GM23338 (cell line): Measurements from ENCODE around the gene PTPRQ. TPM values are rescaled to one million over a fixed set of nuclear protein-coding genes. Genes with fewer than 3 reads are reported as not detected.

Experiments used
- ATAC-seq: fragments of 200-7000 bp; cut with Tn5 transposase; 3 replicates; pipeline ENCODE4 v1.9.1; 2020
- DNase-seq: peaks from one replicate; pipeline ENCODE4 v3.0.0-alpha.2; 2015; ENCODE audit warnings: low spot score
- H2AFZ ChIP-seq: fragments of 200-600 bp; sonication (generic); 2 replicates; pipeline ENCODE4 v1.8.0; 2016; ENCODE audit warnings: antibody characterized with exemption, mild to moderate bottlenecking, moderate library complexity
- H3F3A ChIP-seq: fragments of 200-600 bp; sonication (generic); replicated peaks from 2 replicates; pipeline ENCODE4 v1.8.0; 2017; ENCODE audit warnings: antibody characterized with exemption, mixed run types, low read depth
- H3K27ac ChIP-seq: fragments of 200-600 bp; sonication (generic); 2 replicates; pipeline ENCODE4 v1.6.1; 2016; ENCODE audit warnings: low read depth
- H3K27me3 ChIP-seq: fragments of 200-600 bp; sonication (generic); 2 replicates; pipeline ENCODE4 v1.8.0; 2016; ENCODE audit warnings: mild to moderate bottlenecking, mixed run types, moderate library complexity; ENCODE audit not compliant: insufficient read depth
- H3K36me3 ChIP-seq: fragments of 200-600 bp; sonication (generic); 2 replicates; pipeline ENCODE4 v1.8.0; 2016; ENCODE audit warnings: mild to moderate bottlenecking; ENCODE audit not compliant: insufficient read depth
- H3K4me1 ChIP-seq: fragments of 200-600 bp; sonication (generic); 2 replicates; pipeline ENCODE4 v1.8.0; 2016; ENCODE audit warnings: mild to moderate bottlenecking, moderate library complexity; ENCODE audit not compliant: insufficient read depth
- H3K4me2 ChIP-seq: fragments of 200-600 bp; sonication (generic); 2 replicates; pipeline ENCODE4 v1.7.1; 2017; ENCODE audit warnings: mixed run types
- H3K4me3 ChIP-seq: fragments of 200-600 bp; sonication (generic); 2 replicates; pipeline ENCODE4 v1.6.1; 2016; ENCODE audit warnings: mixed run types
- H3K79me2 ChIP-seq: fragments of 200-600 bp; sonication (generic); replicated peaks from 2 replicates; pipeline ENCODE4 v1.8.0; 2017; ENCODE audit warnings: mild to moderate bottlenecking; ENCODE audit not compliant: insufficient read depth
- H3K9me2 ChIP-seq: fragments of 200-600 bp; sonication (generic); 2 replicates; pipeline ENCODE4 v1.8.0; 2017; ENCODE audit not compliant: insufficient read depth
- H4K20me1 ChIP-seq: fragments of 200-600 bp; sonication (generic); replicated peaks from 2 replicates; pipeline ENCODE4 v1.8.0; 2017; ENCODE audit warnings: mild to moderate bottlenecking; ENCODE audit not compliant: insufficient read depth
- H3K27ac Mint-ChIP-seq: 2 replicates; pipeline ENCODE4 v1.8.0; 2020; ENCODE audit warnings: inconsistent platforms, mild to moderate bottlenecking, moderate library complexity, mixed read lengths
- H3K27me3 Mint-ChIP-seq: 3 replicates; pipeline ENCODE4 v1.8.0; 2022; ENCODE audit warnings: low read depth, mild to moderate bottlenecking, moderate library complexity, mixed read lengths, inconsistent platforms; ENCODE audit not compliant: insufficient read depth, poor library complexity
- H3K36me3 Mint-ChIP-seq: 3 replicates; pipeline ENCODE4 v1.8.0; 2021; ENCODE audit warnings: low read depth, mild to moderate bottlenecking, inconsistent platforms, moderate library complexity, mixed read lengths
- H3K4me1 Mint-ChIP-seq: 3 replicates; pipeline ENCODE4 v1.8.0; 2020; ENCODE audit warnings: mild to moderate bottlenecking, inconsistent platforms, mixed read lengths
- H3K4me3 Mint-ChIP-seq: 3 replicates; pipeline ENCODE4 v1.8.0; 2021; ENCODE audit warnings: moderate library complexity, mild to moderate bottlenecking, inconsistent platforms, mixed read lengths
- H3K9me3 Mint-ChIP-seq: 3 replicates; pipeline ENCODE4 v1.8.0; 2020; ENCODE audit warnings: moderate library complexity, mild to moderate bottlenecking, inconsistent platforms, mixed read lengths
- CREB1 ChIP-seq: fragments of 250-450 bp; sonication (Bioruptor Pico); IDR thresholded peaks from 2 replicates; pipeline ENCODE4 v1.5.0; 2020; ENCODE audit warnings: low read depth, mild to moderate bottlenecking, moderate library complexity
- CTCF ChIP-seq, 2 experiments: fragments of 200-600 bp in 1 of 2; sonication (generic) in 1 of 2; conservative IDR thresholded peaks; 2 replicates each; pipeline versions ENCODE4 v1.5.1 to v1.6.1; 2016 to 2017; ENCODE audit warnings: antibody characterized with exemption in 2 of 2, low read depth in 2 of 2, mild to moderate bottlenecking in 2 of 2, moderate library complexity in 1 of 2
- EZH2 ChIP-seq: fragments of 200-600 bp; sonication (generic); IDR thresholded peaks from one replicate; pipeline ENCODE4 v1.8.0; 2017; ENCODE audit warnings: antibody characterized with exemption, mild to moderate bottlenecking, low read depth; ENCODE audit not compliant: unreplicated experiment
- JUNB ChIP-seq: IDR thresholded peaks from one replicate; pipeline ENCODE4 v1.6.1; 2016; ENCODE audit warnings: antibody characterized with exemption; ENCODE audit not compliant: unreplicated experiment
- REST ChIP-seq: IDR thresholded peaks from one replicate; pipeline ENCODE4 v1.6.1; 2018; ENCODE audit warnings: antibody characterized with exemption; ENCODE audit not compliant: unreplicated experiment
- ZNF114 ChIP-seq: fragments of 250-450 bp; sonication (Bioruptor Pico); IDR thresholded peaks from 2 replicates; pipeline ENCODE4 v1.5.0; 2020; ENCODE audit warnings: mild to moderate bottlenecking, moderate library complexity
- polyA plus RNA-seq: library from polyadenylated mRNA; unstranded; fragments of >200 nt; fragmentation: Nextera tagmentation; extraction: Ambion mirVana; gene quantifications from 2 replicates; pipeline ENCODE4 v1.2.1, GENCODE V29; 2016
- total RNA-seq: library from RNA; depleted of rRNA; stranded (reverse); fragments of >200 nt; shearing (Covaris generic); gene quantifications from 2 replicates; pipeline ENCODE4 v1.2.3, GENCODE V29; 2014

The PTPRQ gene
- total and polyA plus RNA-seq, 2 experiments from 2014 or later: not detected

GRCh38 chr12:80580254-80580653, 136.2 kb downstream of the PTPRQ start:
- no peak overlapping the region for H3K27ac ChIP-seq
- no peaks in the 10 kb centered on the region for H3K79me2 ChIP-seq
- ATAC-seq (no peak), DNase-seq (no peak)
- no peaks in the 10 kb centered on the region for H3K4me1 ChIP-seq
- Mint-ChIP-seq H3K9me3 (no peaks in the 10 kb centered on the region), H3K27me3 (no peaks in the 10 kb centered on the region), H3K27ac (no peak overlapping the region), H3K4me1 (no peaks in the 10 kb centered on the region), H3K36me3 (no peaks in the 10 kb centered on the region), H3K4me3 (no peak overlapping the region)
- no peaks in the 10 kb centered on the region for H3F3A ChIP-seq
- no peak overlapping the region for H3K4me2 ChIP-seq
- no peak for TF ChIP-seq REST
- TF ChIP-seq ZNF114 (CRISPR knock-in tag): no peak
- TF ChIP-seq CREB1 (CRISPR knock-in tag): no peak
- TF ChIP-seq CTCF (conservative IDR thresholded peaks at IDR 0.05; ENCODE audit: low read depth in 2 of 2): no peak
- H3K27me3 ChIP-seq: no peaks in the 10 kb centered on the region
- no peak overlapping the region for H2AFZ ChIP-seq
- H3K9me2 ChIP-seq: 0 out of 2 replicates have a peak, but pooled peaks cover 3% of the 10 kb centered on the region
- no peaks in the 10 kb centered on the region for H4K20me1 ChIP-seq
- H3K36me3 ChIP-seq: no peaks in the 10 kb centered on the region
- no peak overlapping the region for H3K4me3 ChIP-seq

GRCh38 chr12:80581783-80582182, 137.7 kb downstream of the PTPRQ start:
- no peak overlapping the region for H3K4me3 Mint-ChIP-seq
- H3K36me3 ChIP-seq: no peaks in the 10 kb centered on the region
- 0 out of 2 replicates have a peak, but pooled peaks cover 3% of the 10 kb centered on the region for H3K9me2 ChIP-seq
- no peak for ATAC-seq
- H3K4me3 ChIP-seq: no peak overlapping the region
- no peaks in the 10 kb centered on the region for H4K20me1 ChIP-seq
- H3K27me3 ChIP-seq: no peaks in the 10 kb centered on the region
- DNase-seq: no peak
- no peak for TF ChIP-seq JUNB
- TF ChIP-seq EZH2: no peak
- no peak for TF ChIP-seq REST
- no peaks in the 10 kb centered on the region for H3K36me3 Mint-ChIP-seq
- no peak overlapping the region for H3K4me2 ChIP-seq
- H3F3A ChIP-seq: no peaks in the 10 kb centered on the region
- no peaks in the 10 kb centered on the region for H3K27me3 Mint-ChIP-seq
- no peak overlapping the region for H2AFZ ChIP-seq
- H3K4me1 ChIP-seq: no peaks in the 10 kb centered on the region
- no peaks in the 10 kb centered on the region for H3K4me1 Mint-ChIP-seq
- no peak overlapping the region for H3K27ac Mint-ChIP-seq
- no peaks in the 10 kb centered on the region; the same call in 2 of the 3 replicates for H3K9me3 Mint-ChIP-seq
- no peak overlapping the region for H3K27ac ChIP-seq
- no peaks in the 10 kb centered on the region for H3K79me2 ChIP-seq
